GM18505 (cell line): ENCODE data around the gene KCTD20.

ENCODE experiments used
- ATAC-seq: cut with Tn5 transposase; IDR thresholded peaks from one replicate; pipeline ENCODE4 v1.9.1; 2021; ENCODE audit not compliant: unreplicated experiment
- POLR2A ChIP-seq: IDR thresholded peaks from 4 replicates; pipeline ENCODE4 v1.6.1; 2011; ENCODE audit warnings: borderline replicate concordance; ENCODE audit not compliant: insufficient read depth, insufficient read length; ENCODE audit errors: extremely low read depth

Gene KCTD20

DNA sequence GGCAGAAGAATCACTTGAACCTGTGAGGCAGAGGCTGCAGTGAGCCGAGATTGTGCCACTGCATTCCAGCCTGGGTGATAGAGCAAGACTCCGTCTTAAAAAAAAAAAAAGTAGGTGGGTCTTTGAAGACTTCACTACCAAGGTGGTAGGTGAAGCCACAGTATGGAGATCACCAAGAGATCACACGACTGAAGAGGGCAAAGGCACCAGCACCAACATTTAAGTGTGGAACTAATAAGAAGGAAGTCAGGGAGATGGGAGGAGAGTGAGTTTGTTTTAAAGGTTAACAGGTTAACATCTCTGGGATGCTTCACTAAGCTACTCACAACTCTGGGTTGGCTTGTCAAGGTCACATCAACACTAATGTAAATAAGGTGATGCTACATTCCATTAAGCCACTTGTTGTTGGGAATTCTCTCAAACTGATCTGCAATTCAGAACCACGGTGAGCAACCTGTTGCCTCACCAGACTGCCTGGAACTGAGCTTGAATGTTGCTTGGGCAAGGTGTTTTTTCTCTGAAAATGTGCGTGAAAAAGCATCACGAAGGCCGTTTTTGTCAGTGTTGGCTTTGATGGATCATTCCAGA lies 48.7 kb downstream of the KCTD20 start:
- no peak for TF ChIP-seq POLR2A
- ATAC-seq: no peak

DNA sequence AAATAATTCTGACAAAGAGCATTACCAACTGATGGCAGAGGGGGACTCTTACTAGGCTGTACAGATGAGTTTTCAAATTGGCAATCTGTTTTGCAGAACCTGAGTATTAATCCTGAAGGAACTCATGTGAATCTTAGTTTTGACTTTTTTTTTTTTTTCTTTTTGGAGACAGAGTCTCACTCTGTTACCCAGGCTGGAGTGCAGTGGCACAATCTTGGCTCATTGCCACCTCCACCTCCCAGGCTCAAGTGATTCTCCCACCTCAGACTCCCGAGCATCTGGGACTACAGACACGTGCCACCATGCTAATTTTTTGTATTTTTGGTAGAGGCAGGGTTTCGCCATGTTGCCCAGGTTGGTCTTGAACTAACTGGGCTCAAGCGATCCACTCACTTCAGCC lies 49.3 kb downstream of the KCTD20 start:
- no peak for ATAC-seq

DNA sequence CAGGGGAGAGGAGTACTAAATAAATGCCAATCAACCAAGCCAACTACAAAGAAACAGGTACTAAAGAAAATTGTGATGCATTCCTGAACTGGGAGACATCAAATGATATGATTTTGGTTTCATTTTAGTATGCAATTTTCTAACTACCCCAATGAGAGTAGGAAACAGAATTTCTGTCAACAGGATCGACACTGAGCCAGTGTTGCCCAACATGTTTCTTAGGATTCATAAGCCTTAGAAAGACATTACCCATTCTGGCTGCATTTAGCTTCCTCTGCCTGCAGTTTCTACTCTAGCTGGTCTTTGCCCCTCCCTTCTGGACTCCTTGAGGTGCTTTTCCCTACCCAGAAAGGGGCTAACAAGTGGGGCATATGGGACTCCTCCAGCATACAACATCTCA lies 49.8 kb downstream of the KCTD20 start:
- no peak for ATAC-seq
- no peak for TF ChIP-seq POLR2A

More for the DNA sequence above, 49.3 kb downstream of the KCTD20 start:
- TF ChIP-seq POLR2A: no peak

DNA sequence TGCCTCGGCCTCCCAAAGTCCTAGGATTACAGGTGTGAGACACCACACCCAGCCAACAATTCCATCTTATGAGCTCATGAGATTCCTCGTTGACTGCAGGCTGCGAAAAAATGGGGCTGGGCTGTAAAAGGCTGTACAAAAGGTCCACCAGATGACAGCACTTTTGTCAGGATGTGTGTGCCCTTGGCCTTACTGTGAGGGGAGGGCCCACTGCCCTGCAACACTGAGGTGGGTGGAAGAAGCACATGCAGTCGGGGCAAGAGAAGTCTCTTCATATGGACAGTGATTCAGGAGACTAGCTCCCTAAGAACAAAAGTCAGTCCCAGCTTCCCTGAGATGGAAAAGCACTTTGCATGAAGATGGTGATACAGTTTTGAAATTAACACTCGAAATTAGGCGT lies 50.5 kb downstream of the KCTD20 start:
- ATAC-seq: no peak

DNA sequence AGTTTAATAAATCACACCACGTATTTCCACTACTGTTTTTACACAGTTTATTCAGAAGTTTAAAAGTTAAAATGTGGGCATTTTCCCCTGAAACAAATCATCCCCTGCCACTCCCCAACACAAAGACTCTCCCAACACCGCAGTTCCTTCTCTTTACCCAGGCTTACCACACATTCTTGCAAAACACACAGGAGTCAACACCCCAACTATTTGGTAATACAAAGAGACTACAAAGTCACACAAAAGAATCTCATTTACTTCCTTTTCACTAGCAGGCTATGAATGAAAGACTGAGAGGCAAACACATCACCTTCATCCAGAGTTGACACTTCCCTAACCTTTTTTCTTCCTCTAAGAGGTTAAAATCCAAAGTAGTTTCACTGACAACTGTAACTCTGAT lies 51.1 kb downstream of the KCTD20 start:
- TF ChIP-seq POLR2A: no peak
- ATAC-seq: no peak

More for the DNA sequence above, 50.5 kb downstream of the KCTD20 start:
- TF ChIP-seq POLR2A: no peak

DNA sequence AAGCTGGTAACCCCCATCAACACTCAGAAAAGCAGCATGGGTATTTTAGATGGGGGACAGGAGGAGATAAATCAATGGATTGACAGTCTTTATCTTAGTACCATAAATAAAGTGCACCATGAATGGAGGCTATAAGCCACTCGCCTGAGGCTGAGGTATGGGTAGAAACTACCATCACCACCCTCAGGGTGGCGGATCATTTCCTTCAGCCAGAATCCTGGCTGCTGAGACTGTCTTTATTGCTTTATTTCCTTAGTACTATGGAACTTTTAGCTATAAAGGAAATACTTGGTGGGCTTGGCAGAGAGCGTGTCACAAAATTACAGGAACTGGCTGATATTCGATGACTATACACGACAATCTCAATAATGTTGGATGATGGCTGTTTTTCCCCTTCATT lies 52.3 kb downstream of the KCTD20 start:
- no peak for ATAC-seq
- no peak for TF ChIP-seq POLR2A

DNA sequence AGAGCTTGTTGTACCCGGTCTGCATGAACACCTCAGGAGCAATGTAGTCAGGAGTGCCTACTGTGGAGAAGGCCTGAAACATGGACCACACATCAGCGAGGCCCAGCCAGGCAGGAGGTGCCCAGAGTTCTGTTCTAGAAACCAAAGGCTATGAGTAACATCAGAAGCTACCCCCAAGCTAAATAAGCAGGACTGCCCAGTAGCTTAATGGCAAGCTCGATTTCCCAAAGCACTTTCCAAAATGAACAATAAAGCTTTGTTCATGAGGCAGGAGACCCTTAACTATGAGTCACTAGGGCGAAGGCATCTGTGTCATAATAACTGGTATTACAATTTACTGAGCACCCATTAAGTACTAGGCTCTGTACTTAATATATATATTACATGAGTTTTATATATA lies 57.1 kb downstream of the KCTD20 start:
- TF ChIP-seq POLR2A: no peak
- ATAC-seq: no peak

DNA sequence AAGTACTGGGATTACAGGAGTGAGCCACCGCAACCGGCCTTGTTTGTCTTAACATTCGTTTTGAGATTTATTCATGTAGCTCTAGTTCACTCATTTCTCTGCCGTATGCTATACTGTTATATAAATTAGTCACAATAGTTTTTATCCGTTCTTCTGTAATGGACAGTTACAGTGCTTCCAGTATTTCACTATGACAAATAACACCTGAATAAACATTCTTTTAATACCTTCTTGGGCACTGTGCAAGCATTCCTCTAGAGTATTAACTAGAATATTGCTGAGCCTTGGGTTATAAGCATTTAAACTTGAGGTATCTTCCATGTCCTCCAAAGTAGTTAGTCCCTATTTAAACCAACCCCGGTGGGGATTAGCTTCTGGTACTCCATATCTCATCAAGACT lies 58.9 kb downstream of the KCTD20 start:
- no peak for ATAC-seq
- TF ChIP-seq POLR2A: no peak

DNA sequence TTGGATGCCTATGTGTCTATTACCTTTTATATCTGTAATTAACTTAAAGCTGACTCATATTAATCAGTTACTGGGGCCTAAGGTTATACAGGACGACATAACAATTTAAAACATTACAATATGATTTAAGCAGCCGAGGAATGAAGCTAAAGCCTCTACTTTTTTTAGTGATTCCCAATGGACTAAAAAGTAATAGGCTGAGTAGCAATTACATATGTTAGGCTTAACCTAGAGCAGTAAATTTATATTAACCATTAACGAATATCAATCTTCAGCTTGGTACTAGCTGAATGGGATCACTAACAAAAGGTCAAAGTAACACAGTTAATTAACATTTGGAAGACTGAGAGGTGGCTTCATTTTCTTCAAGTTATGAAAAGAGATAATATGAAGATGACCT lies 61.4 kb downstream of the KCTD20 start:
- no peak for ATAC-seq
- no peak for TF ChIP-seq POLR2A

DNA sequence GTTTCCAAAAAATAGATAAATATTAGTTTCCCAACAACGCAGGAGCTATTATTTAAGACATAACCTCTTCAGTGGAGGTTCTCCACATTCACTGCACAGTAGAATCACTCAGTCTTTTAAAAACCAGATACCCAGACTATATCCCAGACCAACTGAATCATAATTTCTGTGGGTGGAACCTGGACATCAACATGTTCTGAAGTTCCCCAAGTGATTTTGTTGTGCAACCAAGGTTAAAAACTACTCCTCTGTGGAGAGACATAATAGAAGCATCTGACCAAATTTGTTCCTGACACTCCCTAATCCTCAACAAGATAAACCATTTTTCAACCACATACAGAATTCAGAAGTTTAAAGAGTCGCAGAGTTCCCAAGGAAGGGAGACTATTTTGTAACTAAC lies 62.2 kb downstream of the KCTD20 start:
- ATAC-seq: no peak
- no peak for TF ChIP-seq POLR2A

DNA sequence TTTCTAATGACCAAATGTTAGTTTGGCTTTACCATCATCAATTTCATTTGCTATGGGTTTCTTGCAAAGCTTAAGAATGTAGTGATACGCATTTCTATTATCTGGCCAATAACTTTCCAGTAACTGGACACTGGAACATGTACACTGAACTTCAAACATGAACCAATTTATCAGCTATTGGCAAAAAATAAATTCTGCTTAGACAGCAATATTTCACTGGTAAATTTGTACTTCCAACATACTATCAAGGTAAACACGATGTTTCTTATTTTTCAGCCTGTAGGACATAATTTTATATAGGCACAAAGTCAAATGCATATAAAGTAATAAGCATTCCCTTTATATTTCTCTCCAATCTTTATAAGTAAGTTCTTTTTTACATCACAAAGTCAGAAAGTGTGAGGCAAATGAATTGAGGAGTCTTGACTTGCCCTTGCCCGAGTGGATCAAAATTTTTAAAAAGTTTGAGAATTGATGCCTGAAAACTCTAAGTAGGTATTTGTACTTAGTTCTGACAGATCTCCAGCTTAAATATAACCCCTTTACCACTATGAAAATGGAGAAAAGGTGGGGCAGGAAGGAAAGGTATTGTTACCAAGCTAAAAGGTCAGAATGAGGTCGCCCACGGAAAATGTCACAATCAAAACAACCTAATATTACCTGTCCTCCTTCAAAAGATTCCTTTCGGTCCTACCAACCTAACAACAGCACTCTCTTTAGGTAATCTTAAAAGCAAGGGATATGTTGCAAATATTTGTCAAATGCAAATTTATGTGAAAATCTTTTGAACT lies 63.1 kb downstream of the KCTD20 start:
- no peak for TF ChIP-seq POLR2A
- no peak for ATAC-seq

DNA sequence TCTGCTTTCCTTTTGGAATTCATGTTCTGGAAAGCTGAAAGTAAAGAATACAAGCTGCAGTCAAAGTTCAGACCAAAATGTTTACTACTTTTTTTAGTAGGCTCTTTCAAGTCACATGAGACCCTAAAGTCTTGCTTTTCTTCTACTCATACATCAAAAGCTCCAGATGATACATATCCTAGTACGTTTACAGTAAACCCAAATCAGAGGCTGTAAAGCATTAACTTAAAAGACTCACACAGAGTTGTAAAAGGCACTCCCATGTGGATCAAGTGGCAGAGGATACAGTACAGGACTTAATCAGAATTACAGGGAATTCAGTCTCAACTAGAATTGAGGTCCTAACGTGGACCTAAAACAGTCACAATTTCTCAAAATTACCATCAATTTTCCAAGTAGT lies 63.8 kb downstream of the KCTD20 start:
- no peak for ATAC-seq
- no peak for TF ChIP-seq POLR2A

DNA sequence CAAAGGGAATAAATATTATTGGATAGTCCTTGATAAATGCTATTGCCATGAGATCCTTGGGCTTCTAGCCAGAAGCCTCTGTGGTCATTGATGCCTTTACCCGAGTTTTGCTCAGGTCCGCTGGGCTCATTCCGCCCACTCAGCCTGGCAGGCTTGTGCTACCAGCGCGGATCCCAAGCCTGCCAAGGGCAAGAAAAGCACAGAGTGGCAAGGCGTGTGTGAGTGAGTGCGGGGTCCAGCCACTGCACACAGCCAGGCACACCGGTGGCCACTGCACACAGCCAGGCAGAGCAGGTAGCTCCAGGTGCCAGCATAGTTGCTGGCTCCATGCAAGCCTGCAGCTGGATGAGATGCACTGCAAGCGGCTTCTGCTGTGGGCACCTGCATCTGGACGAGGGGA lies 65.7 kb downstream of the KCTD20 start:
- TF ChIP-seq POLR2A: no peak

DNA sequence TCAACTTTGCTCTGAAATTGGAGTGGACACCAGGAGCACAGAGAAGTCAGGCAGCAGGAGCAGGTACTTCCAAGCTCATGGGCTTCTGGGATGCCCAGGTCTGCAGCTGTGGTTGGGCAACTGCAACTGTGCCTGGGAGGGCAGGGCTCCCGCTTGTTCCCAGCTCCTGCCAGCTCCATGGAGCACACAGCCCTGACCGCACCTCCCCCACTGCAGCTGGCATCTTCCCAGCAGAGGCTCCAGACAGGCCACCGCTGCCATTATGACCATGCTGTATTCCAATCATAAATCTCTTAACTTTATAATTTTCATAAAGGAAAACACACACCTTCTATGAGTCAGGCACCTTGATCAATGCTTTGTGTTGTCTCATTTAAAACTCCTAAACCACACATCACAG lies 67.6 kb downstream of the KCTD20 start:
- no peak for TF ChIP-seq POLR2A
- ATAC-seq: no peak

More for the DNA sequence above, 65.7 kb downstream of the KCTD20 start:
- no peak for ATAC-seq
